Left renal pelvis (tissue), 4 donors: ENCODE data around the gene ELL2. TPM values are rescaled to one million over a fixed set of nuclear protein-coding genes. Genes with fewer than 3 reads are reported as not detected.
"Not testable (repeated sequence)": the region's sequence is repeated elsewhere in the genome, so short reads cannot be mapped to it uniquely, and the experiment has no call there.

Experiments used
- DNase-seq, 4 donors: peaks; one replicate each; pipeline ENCODE4 v3.0.0-alpha.2; 2013; ENCODE audit warnings: low read depth in 4 of 4, low spot score in 3 of 4
- polyA plus RNA-seq, 4 donors: library from polyadenylated mRNA; unstranded; fragments of 120-200 nt; gene quantifications; one replicate each; pipeline ENCODE4 v1.2.1, GENCODE V29; 2013; ENCODE audit not compliant: insufficient read length in 4 of 4

The ELL2 gene
- polyA plus RNA-seq, 4 donors, result 4.1 to 14.4 (median 10.9) TPM

- no peak for DNase-seq
These were observed 117.9 kb downstream of the ELL2 start for GRCh38 chr5:95843733-95844223.

- no peak for DNase-seq
These were observed 118.7 kb downstream of the ELL2 start for GRCh38 chr5:95842854-95843544.

GRCh38 chr5:95841914-95842812, 119.5 kb downstream of the ELL2 start:
- no peak for DNase-seq

GRCh38 chr5:95840956-95841705, 120.5 kb downstream of the ELL2 start:
- no peak for DNase-seq

GRCh38 chr5:95839658-95840057, 122.0 kb downstream of the ELL2 start:
- DNase-seq, result no peak

GRCh38 chr5:95838556-95838955, 123.1 kb downstream of the ELL2 start:
- DNase-seq, result no peak

GRCh38 chr5:95838001-95838520, 123.6 kb downstream of the ELL2 start:
- DNase-seq, result no peak

GRCh38 chr5:95837492-95837891, 124.2 kb downstream of the ELL2 start:
- no peak for DNase-seq

GRCh38 chr5:95836971-95837370, 124.7 kb downstream of the ELL2 start:
- DNase-seq, result not testable (repeated sequence)

GRCh38 chr5:95836544-95836943, 125.1 kb downstream of the ELL2 start:
- DNase-seq, result no peak

- DNase-seq, result no peak
These were observed 125.8 kb downstream of the ELL2 start for GRCh38 chr5:95835682-95836385.

Other genes with a start within 250 kb of the ELL2 start
- 10 to 100 TPM; 62.0 to 88.7 (median 81.6) TPM for gene RHOBTB3, start 230.5 kb downstream of the ELL2 start, polyA plus RNA-seq
- 10 to 100 TPM; 15.2 to 59.4 (median 51.4) TPM for gene GLRX, start 139.1 kb downstream of the ELL2 start, polyA plus RNA-seq